ENCODE data around the gene LRRC53.

Gene LRRC53

DNA sequence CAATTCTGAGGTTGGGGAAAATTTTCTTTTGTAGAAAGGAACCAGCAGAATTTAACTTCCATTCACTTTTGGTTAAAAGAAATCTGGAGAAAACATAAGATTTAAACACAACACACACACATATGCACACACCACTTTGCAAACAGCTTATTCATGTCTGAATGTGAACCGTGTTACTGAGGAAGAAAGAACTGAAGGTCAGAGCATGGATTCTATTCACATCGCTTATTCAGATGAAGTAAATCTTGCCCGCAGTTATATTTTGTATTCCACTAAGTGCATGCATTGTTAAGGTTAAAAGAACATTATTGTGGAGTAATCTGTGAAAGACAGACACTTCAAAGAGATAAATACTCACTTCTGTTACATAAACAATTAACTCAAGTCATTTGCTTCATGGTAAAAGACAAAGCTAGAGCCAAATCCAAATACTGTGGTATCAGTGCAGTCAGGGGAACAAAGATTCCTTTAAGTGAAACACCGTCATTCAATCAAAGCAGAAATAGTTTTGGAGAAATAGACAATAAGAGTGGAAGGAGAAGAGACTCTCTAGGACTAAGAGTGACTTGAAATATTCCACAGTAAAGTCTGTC lies 82.0 kb downstream of the LRRC53 start:
- H3K4me3 ChIP-seq (ENCODE audit: low read depth, low read length) = no peak overlapping the region
- no peak for DNase-seq (ENCODE audit: low read depth)
- in situ Hi-C loops (cut with HindIII; ENCODE audit: low sequenced_read_pairs) = no loop called here
- TF ChIP-seq, protein P1, sequence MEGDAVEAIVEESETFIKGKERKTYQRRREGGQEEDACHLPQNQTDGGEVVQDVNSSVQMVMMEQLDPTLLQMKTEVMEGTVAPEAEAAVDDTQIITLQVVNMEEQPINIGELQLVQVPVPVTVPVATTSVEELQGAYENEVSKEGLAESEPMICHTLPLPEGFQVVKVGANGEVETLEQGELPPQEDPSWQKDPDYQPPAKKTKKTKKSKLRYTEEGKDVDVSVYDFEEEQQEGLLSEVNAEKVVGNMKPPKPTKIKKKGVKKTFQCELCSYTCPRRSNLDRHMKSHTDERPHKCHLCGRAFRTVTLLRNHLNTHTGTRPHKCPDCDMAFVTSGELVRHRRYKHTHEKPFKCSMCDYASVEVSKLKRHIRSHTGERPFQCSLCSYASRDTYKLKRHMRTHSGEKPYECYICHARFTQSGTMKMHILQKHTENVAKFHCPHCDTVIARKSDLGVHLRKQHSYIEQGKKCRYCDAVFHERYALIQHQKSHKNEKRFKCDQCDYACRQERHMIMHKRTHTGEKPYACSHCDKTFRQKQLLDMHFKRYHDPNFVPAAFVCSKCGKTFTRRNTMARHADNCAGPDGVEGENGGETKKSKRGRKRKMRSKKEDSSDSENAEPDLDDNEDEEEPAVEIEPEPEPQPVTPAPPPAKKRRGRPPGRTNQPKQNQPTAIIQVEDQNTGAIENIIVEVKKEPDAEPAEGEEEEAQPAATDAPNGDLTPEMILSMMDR (IDR thresholded peaks at IDR 0.05; ENCODE audit: low read depth, low read length, missing control alignments) = no peak

DNA sequence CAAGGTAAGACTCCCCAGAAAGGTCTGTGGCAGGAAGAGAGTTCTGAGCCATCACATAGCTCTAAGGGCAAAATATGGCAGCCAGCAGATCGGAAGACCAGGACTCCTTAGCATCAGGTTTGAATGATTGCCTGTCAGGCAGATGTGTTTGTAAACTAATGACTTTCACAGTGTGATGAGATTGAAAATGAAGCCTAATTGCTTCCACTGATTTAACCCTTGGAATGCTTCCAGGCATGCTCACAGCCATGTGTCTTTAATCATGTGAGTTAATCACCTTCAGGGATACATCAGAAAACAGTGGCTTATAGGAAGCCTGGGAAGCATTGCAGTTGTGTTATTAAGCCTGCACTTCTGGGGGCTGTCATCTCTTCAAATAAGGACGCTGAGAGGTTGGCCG lies 82.8 kb downstream of the LRRC53 start:
- TF ChIP-seq, protein P1 (IDR thresholded peaks at IDR 0.05; ENCODE audit: low read depth, low read length, missing control alignments) = no peak
- in situ Hi-C loops (cut with HindIII; ENCODE audit: low sequenced_read_pairs) = no loop called here
- no peak for DNase-seq (ENCODE audit: low read depth)
- H3K4me3 ChIP-seq (ENCODE audit: low read depth, low read length) = no peak overlapping the region

DNA sequence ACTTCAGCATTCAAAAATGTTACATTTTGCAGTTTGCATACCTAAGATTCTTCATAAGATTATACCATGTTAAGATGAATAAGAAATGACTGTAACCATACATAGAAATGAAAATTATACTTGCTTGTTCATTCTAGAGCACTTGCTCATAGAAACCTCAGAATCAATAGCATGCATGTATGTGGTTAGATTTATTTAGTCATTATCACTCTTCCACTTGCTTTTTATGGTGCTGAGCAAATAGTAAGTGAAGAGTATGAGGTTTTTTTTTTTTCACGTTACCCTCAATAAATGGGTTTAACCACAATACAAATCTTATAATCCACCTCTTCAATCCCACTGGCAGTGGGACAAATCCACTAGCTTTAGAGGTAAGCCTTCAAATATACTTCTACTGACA lies 84.7 kb downstream of the LRRC53 start:
- DNase-seq (ENCODE audit: low read depth) = peak; percentile 38
- no peak overlapping the region for H3K4me3 ChIP-seq (ENCODE audit: low read depth, low read length)
- TF ChIP-seq, protein P1 (IDR thresholded peaks at IDR 0.05; ENCODE audit: low read depth, low read length, missing control alignments) = no peak
- in situ Hi-C loops (cut with HindIII; ENCODE audit: low sequenced_read_pairs) = no loop called here

- in situ Hi-C loops (cut with HindIII; ENCODE audit: low sequenced_read_pairs) = no loop called here
- DNase-seq (ENCODE audit: low read depth) = no peak
- TF ChIP-seq, protein P1 (IDR thresholded peaks at IDR 0.05; ENCODE audit: low read depth, low read length, missing control alignments) = no peak
- H3K4me3 ChIP-seq (ENCODE audit: low read depth, low read length) = no peak overlapping the region
Observed at GRCh38 chr1:74426208-74426937, 86.0 kb downstream of the LRRC53 start.

GRCh38 chr1:74425676-74426075 lies 86.7 kb downstream of the LRRC53 start:
- no peak overlapping the region for H3K4me3 ChIP-seq (ENCODE audit: low read depth, low read length)
- DNase-seq (ENCODE audit: low read depth) = no peak
- in situ Hi-C loops (cut with HindIII; ENCODE audit: low sequenced_read_pairs) = no loop called here

DNA sequence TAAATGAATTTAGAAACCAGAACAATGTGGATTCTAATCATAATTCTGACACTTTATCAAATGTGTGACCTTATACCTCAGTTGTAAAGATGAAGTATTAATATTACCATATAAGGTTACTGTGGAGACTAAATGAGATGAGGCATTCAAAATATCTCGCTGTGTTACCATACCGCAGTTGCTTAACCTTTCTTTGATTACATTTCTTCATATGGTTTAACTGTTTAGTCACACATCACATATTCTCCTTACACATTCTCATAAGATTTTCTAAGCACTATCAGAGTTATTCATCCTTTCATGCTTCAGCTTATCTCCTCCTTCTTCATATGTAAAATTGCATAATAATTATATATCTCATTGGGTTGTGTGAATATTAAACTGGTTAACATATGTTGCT lies 88.9 kb downstream of the LRRC53 start:
- no peak for DNase-seq (ENCODE audit: low read depth)
- H3K4me3 ChIP-seq (ENCODE audit: low read depth, low read length) = no peak overlapping the region
- TF ChIP-seq, protein P1 (IDR thresholded peaks at IDR 0.05; ENCODE audit: low read depth, low read length, missing control alignments) = no peak
- in situ Hi-C loops (cut with HindIII; ENCODE audit: low sequenced_read_pairs) = no loop called here

More at GRCh38 chr1:74425676-74426075, 86.7 kb downstream of the LRRC53 start:
- TF ChIP-seq, protein P1 (IDR thresholded peaks at IDR 0.05; ENCODE audit: low read depth, low read length, missing control alignments) = no peak
